GM12878 (cell line): ENCODE results near the gene ACD. TPM values are rescaled to one million over a fixed set of nuclear protein-coding genes. Genes with fewer than 3 reads are reported as not detected.

Experiments used
- ATAC-seq: fragments of 200-7000 bp; cut with Tn5 transposase; 3 replicates; pipeline ENCODE4 v1.9.1; 2020; ENCODE audit warnings: mild to moderate bottlenecking, moderate library complexity
- BruUV-seq: library from RNA; stranded (reverse); fragments of 400-500 nt; replicated peaks from 2 replicates; lab custom pipeline; 2021; lab: Mats Ljungman, UMichigan
- CTCF ChIA-PET: fragments of 300-600 bp; sonication (Branson Sonifier 250); formaldehyde crosslinking; extraction: SDS; loops from one replicate; lab custom pipeline; 2021; ENCODE audit warnings: inconsistent platforms; lab: Yijun Ruan, JAX
- POLR2A ChIA-PET: fragments of 350-600 bp; formaldehyde crosslinking; extraction: SDS; loops from one replicate; lab custom pipeline; 2021; ENCODE audit warnings: inconsistent platforms; lab: Charles Lee
- RAD21 ChIA-PET: fragments of 300-600 bp; sonication (Branson Sonifier 250); formaldehyde crosslinking; loops from one replicate; lab custom pipeline; 2023; ENCODE audit warnings: antibody characterized with exemption; ENCODE audit not compliant: unreplicated experiment; lab: Charles Lee
- SMC1A ChIA-PET: fragments of 300-600 bp; sonication (Branson Sonifier 250); formaldehyde crosslinking; loops from one replicate; lab custom pipeline; 2023; ENCODE audit not compliant: unreplicated experiment, uncharacterized antibody; lab: Charles Lee
- DNase-seq: peaks from one replicate; pipeline ENCODE4 v3.0.0-alpha.2; 2011; ENCODE audit warnings: low read depth, low spot score
- FAIRE-seq: peaks from 3 replicates; lab custom pipeline; 2011; peaks lifted over from hg19 to GRCh38; lab: Jason Lieb, UNC
- H2AFZ ChIP-seq: 2 replicates; pipeline ENCODE4 v1.6.0; 2011; ENCODE audit warnings: low read depth, low read length, control low read depth; ENCODE audit not compliant: control insufficient read depth
- H3K27ac ChIP-seq: 2 replicates; pipeline ENCODE4 v1.5.1; 2011; ENCODE audit warnings: control low read depth; ENCODE audit not compliant: control insufficient read depth, insufficient read depth
- H3K27me3 ChIP-seq, 2 experiments: replicated peaks in 1 of 2; 2 replicates each; pipeline versions ENCODE4 v1.6.0 to v1.6.1; 2011; ENCODE audit warnings: low read length in 1 of 2; ENCODE audit not compliant: control insufficient read depth in 2 of 2, insufficient read depth in 2 of 2
- H3K36me3 ChIP-seq, 2 experiments: 2 replicates each; pipeline ENCODE4 v1.5.1; 2011; ENCODE audit warnings: low read length in 1 of 2; ENCODE audit not compliant: control insufficient read depth in 2 of 2, insufficient read depth in 2 of 2
- H3K4me1 ChIP-seq: 2 replicates; pipeline ENCODE4 v1.6.1; 2011; ENCODE audit warnings: mild to moderate bottlenecking, low read length, moderate library complexity, mixed read lengths; ENCODE audit not compliant: control insufficient read depth, insufficient read depth
- H3K4me2 ChIP-seq: 2 replicates; pipeline ENCODE4 v1.6.0; 2011; ENCODE audit warnings: control low read depth; ENCODE audit not compliant: control insufficient read depth, insufficient read depth
- H3K4me3 ChIP-seq: fragments of 200-600 bp; sonication (generic); 2 replicates; pipeline ENCODE4 v1.5.1; 2016
- H3K79me2 ChIP-seq: 2 replicates; pipeline ENCODE4 v1.6.0; 2011; ENCODE audit warnings: low read length; ENCODE audit not compliant: control insufficient read depth, insufficient read depth
- H3K9ac ChIP-seq: 2 replicates; pipeline ENCODE4 v1.8.0; 2011; ENCODE audit warnings: low read length, control low read depth, mixed read lengths; ENCODE audit not compliant: control insufficient read depth, insufficient read depth
- H3K9me3 ChIP-seq: replicated peaks from 3 replicates; pipeline ENCODE4 v1.5.1; 2011; ENCODE audit warnings: mild to moderate bottlenecking, low read length; ENCODE audit not compliant: control insufficient read depth, insufficient read depth
- H4K20me1 ChIP-seq: 2 replicates; pipeline ENCODE4 v1.6.0; 2011; ENCODE audit not compliant: control insufficient read depth, insufficient read depth
- BMI1 ChIP-seq: fragments of 450-650 bp; IDR thresholded peaks from 2 replicates; pipeline ENCODE4 v1.6.1; 2016; ENCODE audit warnings: mild to moderate bottlenecking, moderate library complexity, borderline replicate concordance
- CBFB ChIP-seq: IDR thresholded peaks from 2 replicates; pipeline ENCODE4 v1.6.1; 2016; ENCODE audit warnings: antibody characterized with exemption, low read depth
- EP300 ChIP-seq, 2 experiments: fragments of 150-350 bp in 1 of 2; IDR thresholded peaks; 2 replicates each; pipeline ENCODE4 v1.6.1; 2011 to 2012; ENCODE audit warnings: low read depth in 2 of 2, low read length in 2 of 2, borderline replicate concordance in 1 of 2, improper control_type of control experiment in 1 of 2, inconsistent platforms in 1 of 2; ENCODE audit not compliant: control insufficient read depth in 1 of 2
- EZH2 ChIP-seq: IDR thresholded peaks from 2 replicates; pipeline ENCODE4 v1.6.1; 2012; ENCODE audit warnings: low read depth, mild to moderate bottlenecking, control low read depth, inconsistent platforms, low read length, borderline replicate concordance; ENCODE audit not compliant: control insufficient read depth
- FOXK2 ChIP-seq: fragments of 450-650 bp; IDR thresholded peaks from 2 replicates; pipeline ENCODE4 v1.6.1; 2017; ENCODE audit warnings: mild to moderate bottlenecking, moderate library complexity
- KLF5 ChIP-seq: fragments of 450-650 bp; IDR thresholded peaks from 2 replicates; pipeline ENCODE4 v1.6.1; 2014; ENCODE audit warnings: mild to moderate bottlenecking; ENCODE audit not compliant: partially characterized antibody
- LARP7 ChIP-seq: fragments of 450-650 bp; IDR thresholded peaks from 2 replicates; pipeline ENCODE4 v1.6.1; 2017; ENCODE audit warnings: mild to moderate bottlenecking
- NR2C2 ChIP-seq: IDR thresholded peaks from 2 replicates; pipeline ENCODE4 v1.6.1; 2011; ENCODE audit warnings: borderline replicate concordance, low read depth; ENCODE audit not compliant: control insufficient read depth, insufficient read length
- POLR2A ChIP-seq: IDR thresholded peaks from 2 replicates; pipeline ENCODE4 v1.6.1; 2011; ENCODE audit warnings: low read depth, mild to moderate bottlenecking, low read length
- RBBP5 ChIP-seq: fragments of 200-600 bp; sonication (generic); conservative IDR thresholded peaks from 2 replicates; pipeline ENCODE4 v1.6.1; 2016
- SP1 ChIP-seq: IDR thresholded peaks from one replicate; pipeline ENCODE4 v1.6.1; 2011; ENCODE audit warnings: low read depth, low read length
- SPI1 ChIP-seq: IDR thresholded peaks from 2 replicates; pipeline ENCODE4 v1.6.1; 2011; ENCODE audit warnings: low read depth, mild to moderate bottlenecking, low read length, moderate library complexity, borderline replicate concordance; ENCODE audit not compliant: insufficient read depth
- TCF7 ChIP-seq: IDR thresholded peaks from 2 replicates; pipeline ENCODE4 v1.6.1; 2014; ENCODE audit warnings: antibody characterized with exemption, borderline replicate concordance
- ZBED1 ChIP-seq: IDR thresholded peaks from 2 replicates; pipeline ENCODE4 v1.6.1; 2016; ENCODE audit warnings: borderline replicate concordance
- WGBS: methylation state at CpG from one replicate; pipeline ENCODE4 v1.1.6; 2016; ENCODE audit warnings: low lambda C conversion rate; ENCODE audit not compliant: insufficient replicate concordance, insufficient coverage; ENCODE audit errors: missing lambda C conversion rate; 5-methylcytosine and 5-hydroxymethylcytosine counted together
- in situ Hi-C: fragments of 300-500 bp; cut with MboI; formaldehyde crosslinking; loops from 9 replicates; pipeline ENCODE4 v1.14.3; 2018; ENCODE audit warnings: mixed read lengths
- intact Hi-C: fragments of 100-400 bp; cut with micrococcal nuclease; formaldehyde crosslinking; loops from one replicate; pipeline ENCODE4 v1.14.2; 2022; ENCODE audit not compliant: unreplicated experiment
- polyA plus RNA-seq, 11 experiments: library from polyadenylated mRNA; depleted of rRNA in 4 of 11; unstranded in 6 of 11; stranded (reverse) in 5 of 11; fragments of >200 nt; fragmentation: Nextera tagmentation in 4 of 11; fragmentation: Illumina TruSeq in 1 of 11; extraction: Ambion mirVana in 4 of 11; extraction: Trizol in 1 of 11; gene quantifications; 1 replicate in 1 of 11; 2 replicates in 10 of 11; pipeline versions ENCODE4 v1.2.1 to v1.2.3, GENCODE V29; 2011 to 2016; ENCODE audit warnings: inconsistent platforms in 2 of 11, missing spikeins in 2 of 11, low read depth in 1 of 11
- total RNA-seq, 4 experiments: library from RNA; depleted of rRNA in 3 of 4; stranded (reverse); fragments of >200 nt in 3 of 4; fragmentation: Illumina TruSeq in 1 of 4; extraction: Trizol in 1 of 4; gene quantifications; 2 replicates each; pipeline versions ENCODE4 v1.2.1 to v1.2.3, GENCODE V29; 2013 to 2021
- TF ChIP-seq, protein P1 (sequence below): IDR thresholded peaks from 2 replicates; pipeline ENCODE4 v1.6.1; 2012; ENCODE audit warnings: low read depth, low read length, improper control_type of control experiment
- TF ChIP-seq, protein P2 (sequence below): fragments of 150-350 bp; IDR thresholded peaks from 2 replicates; pipeline ENCODE4 v1.6.1; 2016; ENCODE audit warnings: low read depth, low read length
- TF ChIP-seq, protein P3 (sequence below): fragments of 450-650 bp; IDR thresholded peaks from 2 replicates; pipeline ENCODE4 v1.6.1; 2017; ENCODE audit warnings: borderline replicate concordance
- TF ChIP-seq, protein P4 (sequence below): IDR thresholded peaks from 2 replicates; pipeline ENCODE4 v1.6.1; 2011; ENCODE audit warnings: low read depth, low read length, improper control_type of control experiment, borderline replicate concordance

ACD gene
- total and polyA plus RNA-seq, 10 of the 15 experiments (the other 5 are each of a cell fraction or from before 2014, with no cell fraction given), result 2.9 to 46.7 (median 23.9) TPM

DNA sequence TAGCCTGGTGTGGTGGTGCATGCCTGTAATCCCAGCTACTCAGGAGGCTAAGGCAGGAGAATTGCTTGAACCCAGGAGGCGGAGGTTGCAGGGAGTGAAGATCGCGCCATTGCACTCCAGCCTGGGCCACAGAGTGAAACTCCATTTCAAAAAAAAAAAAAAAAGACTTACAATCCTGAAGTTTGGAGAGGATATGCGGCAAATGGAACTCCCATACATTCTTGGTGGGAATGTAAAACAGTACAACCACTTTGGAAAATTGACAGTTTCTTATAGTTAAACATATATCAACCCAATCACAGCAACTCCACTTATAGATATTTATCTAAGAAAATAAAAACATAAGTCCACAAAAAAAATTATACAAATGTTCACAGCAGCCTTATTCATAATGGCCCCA, 47.1 kb upstream of the ACD start:
- in situ Hi-C loops (no loop called here), intact Hi-C loops (no loop called here)
- RAD21 ChIA-PET, result no interaction called here
- BruUV-seq, result no TSS peak
- POLR2A ChIA-PET, result no interaction called here
- Histone ChIP-seq H3K27me3 (no peaks in the 10 kb centered on the region), H3K9me3 (no peaks in the 10 kb centered on the region), H3K9ac (no peak overlapping the region), H2AFZ (no peak overlapping the region), H3K79me2 (no peaks in the 10 kb centered on the region; the same call in none of the 2 replicates), H3K27ac (no peak overlapping the region), H3K36me3 (peaks cover 0 to 5% of the 10 kb centered on the region in 2 experiments; a peak in 1 of 4 replicates), H3K4me2 (no peak overlapping the region), H3K4me1 (no peaks in the 10 kb centered on the region; the same call in 1 of the 2 replicates), H4K20me1 (no peaks in the 10 kb centered on the region)
- DNase-seq (no peak), ATAC-seq (no peak)
- 100% methylated on average over 4 of the region's 4 CpGs for WGBS
- TF ChIP-seq NR2C2, result no peak
- no peak for TF ChIP-seq SPI1
- TF ChIP-seq KLF5, result no peak
- no peak for TF ChIP-seq TCF7
- TF ChIP-seq SP1, result no peak
- no peak for TF ChIP-seq LARP7
- no peak for TF ChIP-seq CBFB
- no peak for TF ChIP-seq FOXK2
- no peak for TF ChIP-seq RBBP5
- no peak for TF ChIP-seq POLR2A
- no peak for TF ChIP-seq EZH2
- TF ChIP-seq, protein P1, sequence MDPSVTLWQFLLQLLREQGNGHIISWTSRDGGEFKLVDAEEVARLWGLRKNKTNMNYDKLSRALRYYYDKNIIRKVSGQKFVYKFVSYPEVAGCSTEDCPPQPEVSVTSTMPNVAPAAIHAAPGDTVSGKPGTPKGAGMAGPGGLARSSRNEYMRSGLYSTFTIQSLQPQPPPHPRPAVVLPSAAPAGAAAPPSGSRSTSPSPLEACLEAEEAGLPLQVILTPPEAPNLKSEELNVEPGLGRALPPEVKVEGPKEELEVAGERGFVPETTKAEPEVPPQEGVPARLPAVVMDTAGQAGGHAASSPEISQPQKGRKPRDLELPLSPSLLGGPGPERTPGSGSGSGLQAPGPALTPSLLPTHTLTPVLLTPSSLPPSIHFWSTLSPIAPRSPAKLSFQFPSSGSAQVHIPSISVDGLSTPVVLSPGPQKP, result no peak
- TF ChIP-seq BMI1, result no peak
- no peak for TF ChIP-seq EP300 (IDR thresholded peaks at IDR 0.05; ENCODE audit: borderline replicate concordance in 1 of 2, control insufficient read depth in 1 of 2, low read depth in 2 of 2, low read length in 2 of 2)
- TF ChIP-seq ZBED1, result no peak
- TF ChIP-seq, protein P2, sequence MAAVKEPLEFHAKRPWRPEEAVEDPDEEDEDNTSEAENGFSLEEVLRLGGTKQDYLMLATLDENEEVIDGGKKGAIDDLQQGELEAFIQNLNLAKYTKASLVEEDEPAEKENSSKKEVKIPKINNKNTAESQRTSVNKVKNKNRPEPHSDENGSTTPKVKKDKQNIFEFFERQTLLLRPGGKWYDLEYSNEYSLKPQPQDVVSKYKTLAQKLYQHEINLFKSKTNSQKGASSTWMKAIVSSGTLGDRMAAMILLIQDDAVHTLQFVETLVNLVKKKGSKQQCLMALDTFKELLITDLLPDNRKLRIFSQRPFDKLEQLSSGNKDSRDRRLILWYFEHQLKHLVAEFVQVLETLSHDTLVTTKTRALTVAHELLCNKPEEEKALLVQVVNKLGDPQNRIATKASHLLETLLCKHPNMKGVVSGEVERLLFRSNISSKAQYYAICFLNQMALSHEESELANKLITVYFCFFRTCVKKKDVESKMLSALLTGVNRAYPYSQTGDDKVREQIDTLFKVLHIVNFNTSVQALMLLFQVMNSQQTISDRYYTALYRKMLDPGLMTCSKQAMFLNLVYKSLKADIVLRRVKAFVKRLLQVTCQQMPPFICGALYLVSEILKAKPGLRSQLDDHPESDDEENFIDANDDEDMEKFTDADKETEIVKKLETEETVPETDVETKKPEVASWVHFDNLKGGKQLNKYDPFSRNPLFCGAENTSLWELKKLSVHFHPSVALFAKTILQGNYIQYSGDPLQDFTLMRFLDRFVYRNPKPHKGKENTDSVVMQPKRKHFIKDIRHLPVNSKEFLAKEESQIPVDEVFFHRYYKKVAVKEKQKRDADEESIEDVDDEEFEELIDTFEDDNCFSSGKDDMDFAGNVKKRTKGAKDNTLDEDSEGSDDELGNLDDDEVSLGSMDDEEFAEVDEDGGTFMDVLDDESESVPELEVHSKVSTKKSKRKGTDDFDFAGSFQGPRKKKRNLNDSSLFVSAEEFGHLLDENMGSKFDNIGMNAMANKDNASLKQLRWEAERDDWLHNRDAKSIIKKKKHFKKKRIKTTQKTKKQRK, result no peak
- TF ChIP-seq, protein P3, sequence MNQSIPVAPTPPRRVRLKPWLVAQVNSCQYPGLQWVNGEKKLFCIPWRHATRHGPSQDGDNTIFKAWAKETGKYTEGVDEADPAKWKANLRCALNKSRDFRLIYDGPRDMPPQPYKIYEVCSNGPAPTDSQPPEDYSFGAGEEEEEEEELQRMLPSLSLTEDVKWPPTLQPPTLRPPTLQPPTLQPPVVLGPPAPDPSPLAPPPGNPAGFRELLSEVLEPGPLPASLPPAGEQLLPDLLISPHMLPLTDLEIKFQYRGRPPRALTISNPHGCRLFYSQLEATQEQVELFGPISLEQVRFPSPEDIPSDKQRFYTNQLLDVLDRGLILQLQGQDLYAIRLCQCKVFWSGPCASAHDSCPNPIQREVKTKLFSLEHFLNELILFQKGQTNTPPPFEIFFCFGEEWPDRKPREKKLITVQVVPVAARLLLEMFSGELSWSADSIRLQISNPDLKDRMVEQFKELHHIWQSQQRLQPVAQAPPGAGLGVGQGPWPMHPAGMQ, result no peak
- TF ChIP-seq, protein P4, sequence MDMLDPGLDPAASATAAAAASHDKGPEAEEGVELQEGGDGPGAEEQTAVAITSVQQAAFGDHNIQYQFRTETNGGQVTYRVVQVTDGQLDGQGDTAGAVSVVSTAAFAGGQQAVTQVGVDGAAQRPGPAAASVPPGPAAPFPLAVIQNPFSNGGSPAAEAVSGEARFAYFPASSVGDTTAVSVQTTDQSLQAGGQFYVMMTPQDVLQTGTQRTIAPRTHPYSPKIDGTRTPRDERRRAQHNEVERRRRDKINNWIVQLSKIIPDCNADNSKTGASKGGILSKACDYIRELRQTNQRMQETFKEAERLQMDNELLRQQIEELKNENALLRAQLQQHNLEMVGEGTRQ, result no peak
- TF ChIP-seq, all 136 proteins: peak for 0
- FAIRE-seq, result no peak
- CTCF ChIA-PET, result no interaction called here
- SMC1A ChIA-PET, result no interaction called here
- no peak overlapping the region for H3K4me3 ChIP-seq
